T-helper 17 cell (primary cell): ENCODE results near the gene GATB. TPM values are rescaled to one million over a fixed set of nuclear protein-coding genes. Genes with fewer than 3 reads are reported as not detected.

Experiments
- ATAC-seq: fragments of 150-1000 bp; cut with Tn5 transposase; 2 replicates; pipeline ENCODE4 v1.10.0; 2021; ENCODE audit warnings: mild to moderate bottlenecking, moderate library complexity
- DNase-seq, 3 donors: peaks; one replicate each; pipeline versions ENCODE4 v3.0.0 to v3.0.0-alpha.2; 2020 to 2021
- H3K9me3 ChIP-seq: one replicate; pipeline ENCODE4 v1.7.0; 2013; ENCODE audit warnings: low read length, mild to moderate bottlenecking; ENCODE audit not compliant: control insufficient read depth, poor library complexity, severe bottlenecking
- H3K27ac Mint-ChIP-seq: one replicate; pipeline ENCODE4 v1.8.0; 2022; ENCODE audit warnings: mild to moderate bottlenecking, moderate library complexity, mixed read lengths
- H3K27me3 Mint-ChIP-seq: one replicate; pipeline ENCODE4 v1.8.0; 2022; ENCODE audit warnings: mixed read lengths
- H3K36me3 Mint-ChIP-seq: one replicate; pipeline ENCODE4 v1.8.0; 2022; ENCODE audit warnings: low read depth, mixed read lengths
- H3K4me1 Mint-ChIP-seq: one replicate; pipeline ENCODE4 v1.8.0; 2022; ENCODE audit warnings: mild to moderate bottlenecking, mixed read lengths
- H3K4me3 Mint-ChIP-seq: one replicate; pipeline ENCODE4 v1.8.0; 2022; ENCODE audit warnings: mild to moderate bottlenecking, moderate library complexity, mixed read lengths
- total RNA-seq, 4 donors: library from RNA in 2 of 4; stranded (reverse) in 2 of 4; gene quantifications; one replicate each; pipeline ENCODE4 v1.2.3 and lab custom pipeline; 2022 to 2026

Gene GATB
- total RNA-seq, 2 donors from 2014 or later, result 7.5 to 8.3 TPM

GRCh38 chr4:151774324-151774723 lies 13.5 kb upstream of the GATB start:
- Mint-ChIP-seq H3K27me3 (peaks cover 43% of the 10 kb centered on the region), H3K36me3 (peaks cover 2% of the 10 kb centered on the region), H3K4me3 (no peak overlapping the region), H3K4me1 (no peaks in the 10 kb centered on the region), H3K27ac (no peak overlapping the region)
- DNase-seq (no peak), ATAC-seq (no peak)
- no peaks in the 10 kb centered on the region for H3K9me3 ChIP-seq

DNA sequence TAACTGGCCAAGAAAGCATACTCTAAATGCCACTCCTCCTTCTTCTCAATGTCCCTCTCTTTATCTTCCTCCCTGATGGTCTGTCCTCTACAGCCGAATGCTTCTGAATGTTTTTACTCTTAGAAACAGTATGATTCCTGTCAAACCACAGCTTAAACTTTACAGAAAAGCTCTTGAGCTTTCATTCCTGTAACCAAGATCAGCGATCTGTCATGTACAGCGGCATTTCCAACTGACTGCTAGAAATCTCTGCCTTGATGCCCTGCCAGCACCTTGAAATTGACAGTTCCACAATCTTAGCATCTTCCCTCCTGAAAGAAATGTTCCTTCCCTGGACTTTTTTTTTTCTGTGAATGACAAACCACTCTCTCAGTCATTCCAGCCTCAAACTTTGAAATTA lies 11.5 kb upstream of the GATB start:
- Mint-ChIP-seq H3K4me1 (peaks cover 2% of the 10 kb centered on the region), H3K4me3 (no peak overlapping the region), H3K36me3 (peaks cover 2% of the 10 kb centered on the region), H3K27me3 (peaks cover 39% of the 10 kb centered on the region), H3K27ac (no peak overlapping the region)
- ATAC-seq, result no peak
- no peaks in the 10 kb centered on the region for H3K9me3 ChIP-seq
- DNase-seq, result no peak

GRCh38 chr4:151771664-151772063 lies 10.9 kb upstream of the GATB start:
- no peak overlapping the region for H3K27ac Mint-ChIP-seq
- peaks cover 33% of the 10 kb centered on the region for H3K27me3 Mint-ChIP-seq
- DNase-seq (no peak), ATAC-seq (no peak)
- H3K4me1 Mint-ChIP-seq, result peaks cover 2% of the 10 kb centered on the region
- H3K36me3 Mint-ChIP-seq, result peaks cover 2% of the 10 kb centered on the region
- no peak overlapping the region for H3K4me3 Mint-ChIP-seq
- H3K9me3 ChIP-seq, result no peaks in the 10 kb centered on the region

GRCh38 chr4:151770154-151770553 lies 9.3 kb upstream of the GATB start:
- no peak for DNase-seq
- no peak for ATAC-seq
- Mint-ChIP-seq H3K36me3 (peaks cover 2% of the 10 kb centered on the region), H3K27me3 (peaks cover 39% of the 10 kb centered on the region), H3K27ac (no peak overlapping the region), H3K4me3 (no peak overlapping the region), H3K4me1 (peaks cover 2% of the 10 kb centered on the region)
- H3K9me3 ChIP-seq, result no peaks in the 10 kb centered on the region

DNA sequence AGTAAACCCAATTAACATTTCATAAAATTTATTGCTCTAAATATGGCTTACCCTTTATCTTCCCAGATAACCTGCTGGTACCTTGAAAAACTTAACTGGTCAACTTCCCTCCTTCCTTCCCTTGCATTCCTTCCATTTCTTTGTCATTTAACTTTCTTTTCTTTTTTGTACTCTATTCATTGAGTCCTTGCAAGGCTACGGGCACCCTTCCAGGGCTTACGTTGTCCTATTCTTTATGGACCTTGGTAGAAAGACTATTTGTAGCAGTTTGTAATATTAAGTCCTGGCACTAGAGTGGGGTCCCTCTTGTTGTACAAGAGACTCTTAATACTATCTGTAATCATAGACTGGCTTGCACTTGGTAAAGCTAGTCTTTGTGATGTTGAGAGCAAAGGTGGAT lies 8.0 kb upstream of the GATB start:
- H3K27me3 Mint-ChIP-seq, result peaks cover 42% of the 10 kb centered on the region
- H3K4me1 Mint-ChIP-seq, result peaks cover 2% of the 10 kb centered on the region
- DNase-seq, result no peak
- no peaks in the 10 kb centered on the region for H3K9me3 ChIP-seq
- no peak overlapping the region for H3K27ac Mint-ChIP-seq
- no peak for ATAC-seq
- H3K36me3 Mint-ChIP-seq, result peaks cover 2% of the 10 kb centered on the region
- no peak overlapping the region for H3K4me3 Mint-ChIP-seq

- DNase-seq, result no peak
- no peaks in the 10 kb centered on the region for H3K9me3 ChIP-seq
- no peak overlapping the region for H3K27ac Mint-ChIP-seq
- H3K36me3 Mint-ChIP-seq, result peaks cover 2% of the 10 kb centered on the region
- ATAC-seq, result peak; percentile 53
- no peak overlapping the region for H3K4me3 Mint-ChIP-seq
- H3K4me1 Mint-ChIP-seq, result peaks cover 3% of the 10 kb centered on the region
- peaks cover 31% of the 10 kb centered on the region for H3K27me3 Mint-ChIP-seq
Observed at GRCh38 chr4:151766691-151767090, 5.9 kb upstream of the GATB start.

GRCh38 chr4:151760002-151760401 lies 805 bp downstream of the GATB start:
- ATAC-seq, result no peak

GRCh38 chr4:151753056-151753455 lies 7.8 kb downstream of the GATB start:
- no peaks in the 10 kb centered on the region for H3K27me3 Mint-ChIP-seq
- peaks cover 19% of the 10 kb centered on the region for H3K36me3 Mint-ChIP-seq
- H3K4me1 Mint-ChIP-seq, result peaks cover 6% of the 10 kb centered on the region
- H3K9me3 ChIP-seq, result no peaks in the 10 kb centered on the region
- DNase-seq (no peak), ATAC-seq (no peak)
- H3K4me3 Mint-ChIP-seq, result no peak overlapping the region
- no peak overlapping the region for H3K27ac Mint-ChIP-seq

More at GRCh38 chr4:151760002-151760401, 805 bp downstream of the GATB start:
- no peak for DNase-seq
- H3K4me1 Mint-ChIP-seq, result peaks cover 19% of the 10 kb centered on the region
- H3K36me3 Mint-ChIP-seq, result peaks cover 8% of the 10 kb centered on the region
- H3K4me3 Mint-ChIP-seq, result peak overlapping the region; percentile 95
- no peaks in the 10 kb centered on the region for H3K9me3 ChIP-seq
- H3K27me3 Mint-ChIP-seq, result peaks cover 1% of the 10 kb centered on the region
- H3K27ac Mint-ChIP-seq, result peak overlapping the region; percentile 94

DNA sequence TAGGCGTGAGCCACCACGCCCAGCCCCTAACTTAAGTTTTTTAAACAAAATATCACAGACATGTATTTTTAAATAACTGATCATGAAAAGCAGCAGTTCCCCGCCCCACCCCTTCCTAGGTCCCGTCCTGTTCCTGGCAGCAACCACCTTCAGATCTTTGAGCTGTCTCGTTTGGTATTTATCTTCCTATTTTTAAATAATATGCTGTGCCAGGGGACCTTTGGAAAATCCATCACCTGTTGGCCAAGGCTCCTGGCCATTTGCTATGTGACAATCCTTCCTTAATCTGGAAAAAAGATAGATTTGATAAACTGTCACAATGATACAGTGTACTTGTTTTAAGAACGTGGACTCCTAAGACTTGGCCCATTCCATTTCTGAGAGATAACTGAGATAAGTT lies 10.7 kb downstream of the GATB start:
- no peak overlapping the region for H3K4me3 Mint-ChIP-seq
- peaks cover 6% of the 10 kb centered on the region for H3K4me1 Mint-ChIP-seq
- no peaks in the 10 kb centered on the region for H3K9me3 ChIP-seq
- no peak for DNase-seq
- no peaks in the 10 kb centered on the region for H3K27me3 Mint-ChIP-seq
- H3K27ac Mint-ChIP-seq, result no peak overlapping the region
- peaks cover 14% of the 10 kb centered on the region for H3K36me3 Mint-ChIP-seq
- ATAC-seq, result no peak

- Mint-ChIP-seq H3K4me3 (no peak overlapping the region), H3K36me3 (peaks cover 3% of the 10 kb centered on the region), H3K27ac (no peak overlapping the region), H3K4me1 (peaks cover 3% of the 10 kb centered on the region), H3K27me3 (no peaks in the 10 kb centered on the region)
- DNase-seq, result no peak
- ATAC-seq, result no peak
- no peaks in the 10 kb centered on the region for H3K9me3 ChIP-seq
Observed at GRCh38 chr4:151745481-151746231, 15.2 kb downstream of the GATB start.

DNA sequence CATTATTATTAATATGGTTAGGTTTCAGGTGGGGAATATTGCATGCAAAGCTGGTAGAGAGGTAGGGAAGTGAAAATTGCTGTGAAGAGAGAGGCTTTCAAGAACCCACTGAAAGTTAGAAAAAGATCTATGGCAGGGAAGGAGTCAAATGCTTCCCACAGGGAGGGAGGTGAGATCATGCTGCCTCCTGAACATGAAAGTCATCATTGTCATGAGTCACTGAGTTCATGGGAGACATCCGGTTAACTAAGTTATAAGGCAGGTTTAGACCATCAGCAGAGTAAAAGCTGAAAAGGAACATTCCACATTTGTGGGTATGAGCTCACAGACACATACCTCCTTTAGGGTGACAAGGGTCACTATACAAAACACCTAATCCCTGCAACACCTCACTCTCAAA lies 16.2 kb downstream of the GATB start:
- ATAC-seq, result no peak
- Mint-ChIP-seq H3K4me3 (no peak overlapping the region), H3K27ac (no peak overlapping the region), H3K27me3 (no peaks in the 10 kb centered on the region), H3K4me1 (peaks cover 3% of the 10 kb centered on the region), H3K36me3 (peaks cover 3% of the 10 kb centered on the region)
- H3K9me3 ChIP-seq, result no peaks in the 10 kb centered on the region
- no peak for DNase-seq

DNA sequence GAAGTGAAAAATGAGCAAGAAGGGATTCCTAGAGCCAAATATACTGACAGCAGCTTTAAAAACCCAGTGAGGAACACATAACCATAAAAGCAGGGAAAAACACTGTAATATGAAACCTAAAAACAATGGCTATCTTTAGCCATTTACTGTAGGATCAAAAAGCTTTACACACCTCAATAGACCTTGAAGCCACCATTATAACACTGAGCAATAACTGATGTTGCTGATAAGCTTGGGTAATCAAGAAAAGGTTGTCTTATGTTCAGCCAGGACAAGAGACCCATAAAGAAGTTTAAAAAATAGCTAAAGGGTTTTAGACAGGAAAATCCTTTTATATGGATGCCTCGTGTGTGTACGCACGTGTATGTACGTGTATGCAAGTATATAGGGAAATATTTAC lies 16.9 kb downstream of the GATB start:
- Mint-ChIP-seq H3K36me3 (peaks cover 3% of the 10 kb centered on the region), H3K27me3 (no peaks in the 10 kb centered on the region), H3K4me3 (no peak overlapping the region), H3K4me1 (peaks cover 3% of the 10 kb centered on the region), H3K27ac (no peak overlapping the region)
- H3K9me3 ChIP-seq, result no peaks in the 10 kb centered on the region
- DNase-seq (no peak), ATAC-seq (no peak)

DNA sequence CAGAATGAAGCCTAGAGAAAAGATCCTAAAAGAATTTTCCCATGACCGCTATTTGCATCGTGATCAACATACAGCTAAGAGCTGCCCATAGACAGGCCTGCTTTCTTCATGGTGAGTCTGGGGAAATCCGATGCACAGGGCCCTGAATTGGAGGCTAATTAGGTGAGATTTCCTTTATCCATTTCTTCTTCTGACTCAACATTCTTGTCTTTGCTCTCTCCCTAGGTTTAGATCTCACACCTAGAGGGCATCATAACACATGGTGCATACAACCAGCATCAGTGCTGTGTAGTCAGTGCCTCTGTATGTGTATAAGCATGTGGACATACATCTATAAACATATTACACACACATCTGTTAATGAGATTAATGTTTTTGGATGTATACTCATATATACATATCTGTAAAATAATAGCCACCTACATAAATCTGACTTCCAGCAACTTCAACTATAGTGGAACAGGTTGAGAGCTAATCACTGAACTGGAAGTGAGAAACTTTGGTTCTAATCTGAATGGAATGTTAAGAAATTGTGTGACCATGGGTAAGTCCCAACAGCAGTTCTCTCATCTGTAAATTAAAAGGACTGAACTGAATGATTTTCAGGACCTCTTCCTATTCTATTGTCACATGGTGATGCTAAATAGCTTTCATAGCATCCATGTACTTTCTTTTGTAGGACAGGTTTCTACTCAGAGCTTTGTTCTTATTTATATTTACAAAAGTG lies 17.5 kb downstream of the GATB start:
- Mint-ChIP-seq H3K36me3 (peaks cover 3% of the 10 kb centered on the region), H3K27ac (no peak overlapping the region), H3K4me3 (no peak overlapping the region), H3K4me1 (peaks cover 3% of the 10 kb centered on the region), H3K27me3 (no peaks in the 10 kb centered on the region)
- ATAC-seq, result no peak
- no peaks in the 10 kb centered on the region for H3K9me3 ChIP-seq
- no peak for DNase-seq
